MCF 10A (cell line): Measurements from ENCODE around the gene SGTA. TPM values are rescaled to one million over a fixed set of nuclear protein-coding genes. Genes with fewer than 3 reads are reported as not detected.

Source experiments
- BruUV-seq: library from RNA; stranded (reverse); fragments of 400-500 nt; replicated peaks from 2 replicates; lab custom pipeline; 2021; lab: Mats Ljungman, UMichigan
- CTCF ChIA-PET: fragments of 300-600 bp; sonication (Branson Sonifier 250); formaldehyde crosslinking; extraction: SDS; loops from one replicate; lab custom pipeline; 2021; ENCODE audit warnings: antibody characterized with exemption, inconsistent platforms; lab: Yijun Ruan, JAX
- POLR2A ChIA-PET: fragments of 300-600, 350-650 bp; sonication (Branson Sonifier 250); formaldehyde crosslinking; extraction: SDS; loops from one replicate; lab custom pipeline; 2020; ENCODE audit warnings: antibody characterized with exemption, inconsistent platforms; lab: Yijun Ruan, JAX
- DNase-seq: peaks from one replicate; pipeline ENCODE4 v3.0.0-alpha.2; 2018; ENCODE audit not compliant: unreplicated experiment
- H3K27ac Mint-ChIP-seq: one replicate; pipeline ENCODE4 v1.8.0; 2022; ENCODE audit warnings: mild to moderate bottlenecking, low read depth, mixed read lengths; ENCODE audit not compliant: unreplicated experiment
- H3K27me3 Mint-ChIP-seq: one replicate; pipeline ENCODE4 v1.8.0; 2022; ENCODE audit warnings: mixed read lengths; ENCODE audit not compliant: insufficient read depth, unreplicated experiment
- H3K36me3 Mint-ChIP-seq: one replicate; pipeline ENCODE4 v1.8.0; 2022; ENCODE audit warnings: mild to moderate bottlenecking, moderate library complexity, mixed read lengths; ENCODE audit not compliant: insufficient read depth, unreplicated experiment
- H3K4me1 Mint-ChIP-seq: one replicate; pipeline ENCODE4 v1.8.0; 2022; ENCODE audit warnings: mixed read lengths; ENCODE audit not compliant: insufficient read depth, unreplicated experiment
- H3K4me3 Mint-ChIP-seq: one replicate; pipeline ENCODE4 v1.8.0; 2022; ENCODE audit warnings: mild to moderate bottlenecking, moderate library complexity, mixed read lengths; ENCODE audit not compliant: unreplicated experiment
- H3K9me3 Mint-ChIP-seq: one replicate; pipeline ENCODE4 v1.8.0; 2022; ENCODE audit warnings: mixed read lengths; ENCODE audit not compliant: unreplicated experiment
- CTCF ChIP-seq: fragments of 200-600 bp; IDR thresholded peaks from one replicate; pipeline ENCODE4 v1.8.0; 2022; ENCODE audit warnings: antibody characterized with exemption, mild to moderate bottlenecking; ENCODE audit not compliant: unreplicated experiment
- intact Hi-C: fragments of 100-400 bp; cut with micrococcal nuclease; formaldehyde crosslinking; loops from 2 replicates; pipeline ENCODE4 v1.14.1; 2022
- total RNA-seq: library from RNA; stranded (reverse); gene quantifications from 2 replicates; pipeline ENCODE4 v1.2.3, GENCODE V29; 2022

The SGTA gene
- total RNA-seq, 1 experiment from 2014 or later: 66.6 TPM

GRCh38 chr19:2744113-2744512, 39.0 kb downstream of the SGTA start:
- H3K4me3 Mint-ChIP-seq: no peak overlapping the region
- BruUV-seq: no TSS peak
- no peaks in the 10 kb centered on the region for H3K36me3 Mint-ChIP-seq
- POLR2A ChIA-PET: interaction anchor here (0.6 to 1.0 kb wide), 2 partner anchors 40 to 165 kb away, joined by 3 to 4 read pairs; no protein-coding TSS in a partner anchor
- no peaks in the 10 kb centered on the region for H3K9me3 Mint-ChIP-seq
- intact Hi-C loops: no loop called here
- H3K27ac Mint-ChIP-seq: no peak overlapping the region
- no peaks in the 10 kb centered on the region for H3K4me1 Mint-ChIP-seq
- TF ChIP-seq CTCF: no peak
- DNase-seq: no peak
- H3K27me3 Mint-ChIP-seq: peaks cover 18% of the 10 kb centered on the region
- CTCF ChIA-PET: no interaction called here

- no peak overlapping the region for H3K4me3 Mint-ChIP-seq
- no peak for TF ChIP-seq CTCF
- H3K9me3 Mint-ChIP-seq: no peaks in the 10 kb centered on the region
- CTCF ChIA-PET: interaction anchor here (0.6 kb wide), 1 partner anchor 363 kb away, joined by 5 read pairs; no protein-coding TSS in a partner anchor
- H3K27me3 Mint-ChIP-seq: peaks cover 18% of the 10 kb centered on the region
- no peak overlapping the region for H3K27ac Mint-ChIP-seq
- POLR2A ChIA-PET: interaction anchor here (1.0 kb wide), 1 partner anchor 41 kb away, joined by 4 read pairs; no protein-coding TSS in a partner anchor
- no peak for DNase-seq
- intact Hi-C loops: no loop called here
- H3K36me3 Mint-ChIP-seq: no peaks in the 10 kb centered on the region
- no TSS peak for BruUV-seq
- H3K4me1 Mint-ChIP-seq: peaks cover 6% of the 10 kb centered on the region
These were observed 40.0 kb downstream of the SGTA start for GRCh38 chr19:2743099-2743498.

GRCh38 chr19:2740314-2740656, 42.8 kb downstream of the SGTA start:
- Mint-ChIP-seq H3K36me3 (no peaks in the 10 kb centered on the region), H3K27ac (no peak overlapping the region), H3K4me1 (peaks cover 6% of the 10 kb centered on the region), H3K4me3 (peak overlapping the region; percentile 76), H3K27me3 (peaks cover 18% of the 10 kb centered on the region), H3K9me3 (no peaks in the 10 kb centered on the region)
- intact Hi-C loops: no loop called here
- CTCF ChIA-PET: no interaction called here
- POLR2A ChIA-PET: interaction anchor here (0.5 to 0.7 kb wide), 3 partner anchors 25 to 112 kb away, joined by 3 read pairs; no protein-coding TSS in a partner anchor
- no peak for DNase-seq
- no TSS peak for BruUV-seq
- TF ChIP-seq CTCF: no peak

GRCh38 chr19:2739602-2740313, 43.3 kb downstream of the SGTA start, which contains the start of gene SLC39A3:
Gene SLC39A3, minus strand, starts transcription at chr19:2740017. Its CDS starts 2,760 bp downstream, at chr19:2737257.
- Mint-ChIP-seq H3K4me1 (peaks cover 6% of the 10 kb centered on the region), H3K27me3 (peaks cover 18% of the 10 kb centered on the region), H3K4me3 (peak within 1 kb of the TSS; percentile 76), H3K27ac (no peak within 1 kb of the TSS), H3K36me3 (no peaks in the 10 kb centered on the region), H3K9me3 (no peaks in the 10 kb centered on the region)
- CTCF ChIA-PET: interaction anchor here (1.3 to 1.5 kb wide), 2 partner anchors 10 to 91 kb away, joined by 6 to 9 read pairs; no protein-coding TSS in a partner anchor
- intact Hi-C loops: no loop called here
- POLR2A ChIA-PET: interaction anchor here (0.5 to 1.4 kb wide), 8 partner anchors 12 to 112 kb away, joined by 3 to 5 read pairs (median 4); partner anchors contain the start of gene SGTA
- no TSS peak for BruUV-seq
- peak; percentile 99 for DNase-seq
- no peak for TF ChIP-seq CTCF
